Neural cell (in vitro differentiated cells): ENCODE measurements around the gene ZNF43.

Experiments used
- CTCF ChIP-seq: fragments of 450-650 bp; IDR thresholded peaks from 2 replicates; pipeline ENCODE4 v1.5.1; 2014; ENCODE audit warnings: antibody characterized with exemption, mild to moderate bottlenecking, moderate library complexity; ENCODE audit not compliant: poor library complexity, severe bottlenecking
- EP300 ChIP-seq: fragments of 450-650 bp; conservative IDR thresholded peaks from 2 replicates; pipeline ENCODE4 v1.6.1; 2014; ENCODE audit warnings: antibody characterized with exemption, mild to moderate bottlenecking, moderate library complexity; ENCODE audit not compliant: poor library complexity, severe bottlenecking

GRCh38 chr19:21883516-21883915 is 47.5 kb upstream of the ZNF43 start:
- TF ChIP-seq CTCF = no peak
- no peak for TF ChIP-seq EP300
